Measurements from ENCODE around the gene NACA2. TPM values are rescaled to one million over a fixed set of nuclear protein-coding genes. Genes with fewer than 3 reads are reported as not detected.
A peak's percentile ranks its signal among the peaks of the same experiment; 100 is the strongest.

NACA2 gene
- total and polyA plus RNA-seq, 2 of the 13 experiments (the other 11 are each of a cell fraction or from before 2014, with no cell fraction given), result 0.21 TPM; not detected in 1

- TF ChIP-seq RBM22 (optimal IDR thresholded peaks at IDR 0.05; ENCODE audit: low read length) (no peak), ZNF513 (CRISPR knock-in tag; conservative IDR thresholded peaks at IDR 0.05) (no peak), THAP11 (CRISPR knock-in tag; IDR thresholded peaks at IDR 0.05) (no peak), MIXL1 (CRISPR knock-in tag; IDR thresholded peaks at IDR 0.05) (0 out of 2 replicates have a peak, but pooled peaks have one; percentile 17), GPBP1L1 (CRISPR knock-in tag; IDR thresholded peaks at IDR 0.05) (no peak), RXRB (CRISPR knock-in tag; IDR thresholded peaks at IDR 0.05; ENCODE audit: borderline replicate concordance) (0 out of 2 replicates have a peak, but pooled peaks have one; percentile 9), STAG1 (CRISPR knock-in tag; IDR thresholded peaks at IDR 0.05) (peak; percentile 93), ZXDC (CRISPR knock-in tag; IDR thresholded peaks at IDR 0.05) (no peak), SMC3 (IDR thresholded peaks at IDR 0.05; ENCODE audit: low read length) (peak; percentile 95), MED13 (CRISPR knock-in tag; IDR thresholded peaks at IDR 0.05) (no peak), PPARG (CRISPR knock-in tag; conservative IDR thresholded peaks at IDR 0.05) (0 out of 2 replicates have a peak, but pooled peaks have one; percentile 23), RERE (CRISPR knock-in tag; IDR thresholded peaks at IDR 0.05; ENCODE audit: low read depth) (no peak), CEBPG (CRISPR knock-in tag; IDR thresholded peaks at IDR 0.05) (0 out of 2 replicates have a peak, but pooled peaks have one; percentile 11), NR2F6 (IDR thresholded peaks at IDR 0.05) (no peak), NR2F6 (CRISPR knock-in tag; IDR thresholded peaks at IDR 0.05) (0 out of 2 replicates have a peak, but pooled peaks have one; percentile 9), KLF16 (CRISPR knock-in tag; IDR thresholded peaks at IDR 0.05) (0 out of 4 replicates have a peak, but pooled peaks of 1 of the 2 experiments have one; percentile 25), NFIC (IDR thresholded peaks at IDR 0.05; ENCODE audit: low read length) (no peak), ZNF414 (CRISPR knock-in tag; IDR thresholded peaks at IDR 0.05) (no peak), HES4 (CRISPR knock-in tag; IDR thresholded peaks at IDR 0.05; ENCODE audit: borderline replicate concordance) (no peak), MED1 (CRISPR knock-in tag; IDR thresholded peaks at IDR 0.05) (0 out of 2 replicates have a peak, but pooled peaks have one; percentile 25)
These were observed 39.7 kb downstream of the NACA2 start (continued) for GRCh38 chr17:61551255-61551742.

Data from HepG2 (cell line).